GM04503 (cell line): ENCODE measurements around the gene AHI1.
A peak's percentile ranks its signal among the peaks of the same experiment; 100 is the strongest.
"Not testable (repeated sequence)": the region's sequence is repeated elsewhere in the genome, so short reads cannot be mapped to it uniquely, and the experiment has no call there.

ENCODE experiments used
- DNase-seq: peaks from one replicate; pipeline ENCODE4 v3.0.0-alpha.2; 2012; ENCODE audit warnings: low read depth

AHI1 gene

DNA sequence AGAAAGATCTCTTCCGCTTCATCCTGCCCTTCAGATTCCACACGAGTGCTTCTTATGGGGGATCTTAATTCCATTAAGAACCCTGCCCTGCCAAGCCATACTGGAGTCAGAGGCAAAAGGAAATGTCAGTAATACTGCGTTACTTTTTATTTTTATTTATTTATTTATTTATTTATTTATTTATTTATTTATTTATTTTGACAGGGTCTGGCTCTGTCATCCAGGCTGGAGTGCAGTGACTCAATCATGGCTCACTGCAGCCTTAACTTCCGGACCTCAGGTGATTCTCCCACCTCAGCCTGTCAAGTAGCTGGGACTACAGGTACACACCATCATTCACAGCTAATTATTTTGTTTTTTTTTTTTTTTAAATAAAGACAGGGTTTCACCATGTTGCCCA, 236.9 kb downstream of the AHI1 start:
- DNase-seq, result no peak

DNA sequence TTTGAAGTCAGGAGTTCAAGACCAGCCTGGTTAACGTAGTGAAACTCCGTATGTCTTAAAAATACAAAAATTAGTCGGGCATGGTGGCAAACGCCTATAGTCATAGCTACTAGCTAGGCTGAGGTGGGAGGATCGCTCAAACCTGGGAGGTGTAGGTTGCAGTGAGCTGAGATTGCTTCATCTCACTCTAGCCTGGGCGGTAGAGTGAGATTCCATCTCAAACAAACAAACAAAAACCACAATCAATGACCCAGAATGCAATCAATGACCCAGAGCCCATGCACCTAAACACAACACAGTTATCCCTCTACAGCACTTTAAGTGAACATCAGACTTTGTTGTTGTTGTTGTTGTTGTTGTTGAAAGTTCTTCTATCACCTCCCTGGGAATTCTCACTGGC, 238.6 kb downstream of the AHI1 start:
- DNase-seq, result no peak

DNA sequence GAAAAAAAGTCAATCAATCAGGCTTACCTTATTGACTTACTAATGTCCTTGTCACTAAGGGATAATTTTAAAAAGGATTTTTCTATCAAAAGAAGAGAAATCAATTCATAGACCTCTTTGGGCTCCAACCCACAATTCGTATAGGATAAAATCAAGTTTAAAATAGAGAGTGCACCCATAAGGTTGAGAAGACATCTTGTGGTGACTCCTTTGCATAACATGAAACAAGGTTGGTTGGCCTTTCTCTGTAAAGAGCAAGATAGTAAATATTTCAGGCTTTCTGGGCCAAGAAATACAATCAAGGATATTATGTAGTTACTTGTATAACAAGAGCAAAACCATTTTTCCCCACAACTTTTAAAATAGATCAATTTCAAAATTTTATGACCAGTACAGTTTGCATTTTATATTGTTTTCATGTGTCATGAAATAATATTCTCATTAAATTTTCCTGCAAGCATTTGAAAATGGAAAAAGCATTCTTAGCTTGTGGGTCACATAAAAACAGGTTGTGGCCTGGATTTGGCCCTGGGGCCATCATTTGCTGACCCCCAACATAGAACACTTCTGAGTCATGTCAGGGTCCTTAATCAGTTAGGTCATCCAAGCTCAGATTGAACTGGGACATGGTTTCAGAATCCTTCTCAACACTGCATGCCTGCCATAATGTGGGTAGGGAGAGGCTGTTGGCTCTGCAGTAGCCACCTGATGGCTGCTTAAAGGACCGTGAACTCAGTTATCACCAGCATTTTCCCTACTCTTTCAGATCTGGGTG, 239.7 kb downstream of the AHI1 start:
- DNase-seq, result no peak

GRCh38 chr6:135256866-135257265, 240.7 kb downstream of the AHI1 start:
- DNase-seq, result no peak

DNA sequence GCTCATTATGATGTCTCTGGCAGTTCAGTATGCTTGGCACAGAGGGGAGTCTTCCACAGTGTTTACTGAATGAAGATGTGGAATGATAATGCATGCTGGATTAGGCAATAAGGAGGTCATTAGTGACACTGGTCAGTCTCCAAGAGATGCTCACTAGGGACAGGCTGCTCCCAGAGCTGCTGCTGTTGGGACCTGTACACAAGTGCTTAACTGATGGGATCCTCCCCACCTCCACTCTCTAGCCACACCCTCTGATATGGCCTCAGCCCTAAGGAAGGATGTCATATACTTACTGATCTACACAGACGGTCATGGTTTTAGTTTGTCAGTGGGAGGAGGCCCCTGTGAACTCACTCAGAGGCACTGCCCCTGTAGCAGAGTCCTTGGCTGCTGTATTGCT, 243.1 kb downstream of the AHI1 start:
- no peak for DNase-seq

DNA sequence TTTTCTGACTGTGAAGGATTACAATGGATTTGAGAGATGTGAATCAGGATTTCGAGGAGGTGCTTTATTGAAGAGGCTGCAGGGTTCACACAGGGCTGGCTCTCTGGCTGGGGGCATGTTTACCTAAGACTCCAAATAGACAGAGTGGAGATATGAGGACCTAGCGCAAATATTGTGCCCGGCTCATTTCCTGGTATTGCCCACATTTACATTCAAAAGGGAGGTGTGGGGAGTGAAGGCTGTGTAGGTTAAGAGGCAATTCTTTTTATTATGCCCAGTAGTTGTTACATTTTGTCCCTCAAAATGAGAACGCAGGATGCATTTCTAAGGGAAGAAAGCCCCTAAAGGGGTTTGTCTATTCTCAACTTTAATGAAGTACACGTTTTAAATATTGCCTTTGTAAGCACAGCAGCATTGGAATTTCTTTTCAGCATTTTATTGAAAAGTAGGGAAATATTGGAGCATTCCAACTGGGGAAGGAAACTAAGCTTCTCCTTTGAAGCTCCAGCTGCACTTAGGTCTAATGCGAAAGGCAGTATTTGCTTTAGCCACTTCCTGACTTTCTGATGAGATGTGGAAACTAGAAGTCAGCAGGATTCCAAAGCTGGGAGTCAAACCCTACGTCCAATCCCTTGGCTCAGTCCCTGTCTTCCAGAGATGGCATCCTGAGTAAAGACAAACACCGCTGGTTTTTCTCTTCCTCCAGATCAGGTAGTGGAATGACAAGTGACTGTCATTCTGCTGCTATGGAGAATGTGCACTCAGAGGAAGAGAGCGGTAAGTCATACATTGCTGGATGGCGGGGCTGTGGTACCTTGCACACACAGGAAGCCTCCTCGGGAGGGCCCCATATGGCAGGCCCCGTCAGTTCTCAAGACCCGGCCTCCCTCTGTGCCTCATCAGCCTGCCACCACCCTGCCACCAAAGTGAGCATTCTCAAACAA, 245.8 kb downstream of the AHI1 start:
- peak; percentile 13 for DNase-seq

- DNase-seq, result no peak
These were observed 246.6 kb downstream of the AHI1 start for GRCh38 chr6:135250751-135251497.

- DNase-seq, result no peak
These were observed 247.3 kb downstream of the AHI1 start for GRCh38 chr6:135250234-135250633.

DNA sequence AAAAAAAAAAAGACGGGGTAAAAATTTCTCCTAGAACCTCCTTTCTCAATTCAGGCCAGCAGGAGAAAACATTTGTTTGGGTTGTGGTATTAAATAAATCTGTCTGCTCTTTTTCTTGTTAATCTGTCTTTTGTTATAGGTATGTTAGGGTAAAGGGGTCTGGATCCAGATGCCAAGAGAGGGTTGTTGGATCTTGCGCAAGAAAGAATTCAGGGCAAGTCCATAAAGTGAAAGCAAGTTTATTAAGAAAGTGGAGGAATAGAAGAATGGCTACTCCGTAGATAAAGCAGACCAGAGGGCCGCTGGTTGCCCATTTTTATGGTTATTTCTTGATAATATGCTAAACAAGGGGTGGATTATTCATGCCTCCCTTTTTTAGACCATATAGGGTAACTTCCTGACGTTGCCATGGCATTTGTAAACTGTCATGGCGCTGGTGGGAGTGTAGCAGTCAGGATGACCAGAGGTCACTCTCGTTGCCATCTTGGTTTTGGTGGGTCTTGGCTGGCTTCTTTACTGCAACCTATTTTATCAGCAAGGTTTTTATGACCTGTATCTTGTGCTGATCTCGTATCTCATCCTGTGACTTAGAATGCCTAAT, 251.0 kb downstream of the AHI1 start:
- not testable (repeated sequence) for DNase-seq

- no peak for DNase-seq
These were observed 252.7 kb downstream of the AHI1 start for GRCh38 chr6:135244805-135245204.

GRCh38 chr6:135243871-135244796, 253.4 kb downstream of the AHI1 start:
- DNase-seq, result no peak

- no peak for DNase-seq
These were observed 256.8 kb downstream of the AHI1 start for GRCh38 chr6:135240711-135241110.

DNA sequence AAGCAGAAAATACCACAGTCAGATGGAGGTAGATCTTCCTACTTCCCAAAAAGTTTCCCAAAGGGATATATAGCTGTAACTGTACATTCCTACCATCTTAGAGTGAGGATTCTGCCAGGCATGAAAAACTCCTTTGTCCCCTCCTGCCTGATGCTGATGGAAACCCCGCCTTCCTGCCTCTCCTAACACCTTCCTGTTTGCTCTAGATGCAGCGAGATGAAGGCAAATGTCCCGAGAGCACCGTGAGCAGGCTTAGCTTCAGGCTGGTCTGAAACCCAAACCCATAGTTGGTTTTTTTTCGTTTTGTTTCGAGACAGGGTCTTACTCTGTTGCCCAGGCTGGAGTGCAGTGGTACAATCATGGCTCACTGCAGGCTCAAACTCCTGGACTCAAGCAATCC, 260.8 kb downstream of the AHI1 start:
- DNase-seq, result no peak

DNA sequence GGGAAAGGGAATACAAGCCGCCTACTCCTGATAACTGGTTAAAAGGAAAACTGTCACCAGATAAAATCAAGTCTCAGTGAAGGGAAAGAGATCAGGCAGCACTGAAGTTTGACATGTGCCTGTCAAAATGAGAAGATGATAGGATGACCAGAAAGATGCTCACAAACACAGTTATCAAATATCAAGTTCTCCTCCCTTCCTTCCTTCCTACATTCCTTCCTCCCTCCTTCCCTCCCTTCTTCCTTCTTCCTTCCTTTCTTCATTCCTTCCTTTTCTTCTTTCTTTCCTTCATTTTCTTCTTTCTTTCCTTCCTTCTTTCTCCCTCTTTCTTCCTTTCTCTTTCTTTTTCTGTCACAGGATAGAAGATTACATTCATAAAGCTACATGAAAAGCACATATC, 261.2 kb downstream of the AHI1 start:
- no peak for DNase-seq

DNA sequence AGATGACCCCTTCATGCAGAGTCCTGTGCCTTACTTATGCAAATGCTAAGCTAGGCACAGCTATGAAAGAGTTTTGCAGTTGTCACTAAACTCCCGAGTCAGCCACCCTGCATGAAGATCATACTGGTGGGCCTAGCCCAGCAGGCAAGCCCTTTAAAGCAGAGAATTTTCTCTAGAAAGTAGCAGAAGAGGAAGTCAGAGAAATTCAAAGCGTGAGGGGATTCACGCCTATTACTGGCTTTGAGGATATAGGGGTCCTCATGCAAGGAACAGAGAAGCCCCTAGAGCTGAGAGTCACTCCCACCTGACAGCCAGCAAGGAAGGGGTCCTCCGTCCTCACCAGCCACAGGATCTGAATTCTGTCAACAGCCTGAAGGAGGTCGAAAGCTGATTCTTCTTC, 261.8 kb downstream of the AHI1 start:
- DNase-seq, result no peak

- no peak for DNase-seq
These were observed 263.1 kb downstream of the AHI1 start for GRCh38 chr6:135234492-135234780.

DNA sequence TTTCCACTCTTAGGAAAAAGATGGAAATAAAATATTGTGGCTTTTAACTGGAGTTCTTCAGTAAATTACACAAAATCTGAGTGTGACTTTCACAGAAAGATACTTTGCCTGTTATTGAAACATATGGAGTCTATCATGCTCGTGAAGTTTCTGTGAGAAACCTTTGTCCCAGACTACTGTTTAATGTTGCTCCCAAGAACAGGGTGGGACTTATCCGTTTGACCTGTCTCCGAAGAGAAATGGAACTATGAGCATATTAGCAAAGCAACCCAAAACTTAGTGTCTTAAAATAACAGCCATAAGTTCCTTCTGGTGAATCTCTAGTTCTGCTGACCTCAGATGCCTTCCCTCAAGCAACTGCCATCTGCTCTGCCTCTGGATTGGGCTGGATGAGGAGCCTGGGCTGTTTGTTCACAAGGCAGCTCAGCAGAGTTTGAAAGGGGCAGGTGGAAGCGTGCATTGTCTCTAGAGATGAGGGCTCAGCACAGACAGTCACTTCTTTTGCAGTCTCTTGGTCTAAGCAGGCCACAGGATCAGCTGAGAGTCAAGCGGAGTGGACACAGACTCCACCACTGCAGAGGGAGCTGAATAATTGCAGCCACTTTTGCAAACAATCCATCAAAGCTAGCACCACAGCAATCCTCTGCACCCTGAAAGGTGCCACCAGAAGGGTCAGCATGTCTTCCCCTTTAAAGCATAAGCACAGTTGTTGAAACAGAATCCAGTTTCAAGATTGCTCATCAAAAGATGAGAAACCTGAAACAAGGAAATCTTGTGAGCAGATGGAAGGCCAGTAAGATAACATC, 263.7 kb downstream of the AHI1 start:
- no peak for DNase-seq
